MCF 10A (cell line): Measurements from ENCODE around the gene CCDC134. TPM values are rescaled to one million over a fixed set of nuclear protein-coding genes. Genes with fewer than 3 reads are reported as not detected.

Source experiments
- BruUV-seq: library from RNA; stranded (reverse); fragments of 400-500 nt; replicated peaks from 2 replicates; lab custom pipeline; 2021; lab: Mats Ljungman, UMichigan
- CTCF ChIA-PET: fragments of 300-600 bp; sonication (Branson Sonifier 250); formaldehyde crosslinking; extraction: SDS; loops from one replicate; lab custom pipeline; 2021; ENCODE audit warnings: antibody characterized with exemption, inconsistent platforms; lab: Yijun Ruan, JAX
- POLR2A ChIA-PET: fragments of 300-600, 350-650 bp; sonication (Branson Sonifier 250); formaldehyde crosslinking; extraction: SDS; loops from one replicate; lab custom pipeline; 2020; ENCODE audit warnings: antibody characterized with exemption, inconsistent platforms; lab: Yijun Ruan, JAX
- DNase-seq: peaks from one replicate; pipeline ENCODE4 v3.0.0-alpha.2; 2018; ENCODE audit not compliant: unreplicated experiment
- H3K27ac Mint-ChIP-seq: one replicate; pipeline ENCODE4 v1.8.0; 2022; ENCODE audit warnings: mild to moderate bottlenecking, low read depth, mixed read lengths; ENCODE audit not compliant: unreplicated experiment
- H3K27me3 Mint-ChIP-seq: one replicate; pipeline ENCODE4 v1.8.0; 2022; ENCODE audit warnings: mixed read lengths; ENCODE audit not compliant: insufficient read depth, unreplicated experiment
- H3K36me3 Mint-ChIP-seq: one replicate; pipeline ENCODE4 v1.8.0; 2022; ENCODE audit warnings: mild to moderate bottlenecking, moderate library complexity, mixed read lengths; ENCODE audit not compliant: insufficient read depth, unreplicated experiment
- H3K4me1 Mint-ChIP-seq: one replicate; pipeline ENCODE4 v1.8.0; 2022; ENCODE audit warnings: mixed read lengths; ENCODE audit not compliant: insufficient read depth, unreplicated experiment
- H3K4me3 Mint-ChIP-seq: one replicate; pipeline ENCODE4 v1.8.0; 2022; ENCODE audit warnings: mild to moderate bottlenecking, moderate library complexity, mixed read lengths; ENCODE audit not compliant: unreplicated experiment
- H3K9me3 Mint-ChIP-seq: one replicate; pipeline ENCODE4 v1.8.0; 2022; ENCODE audit warnings: mixed read lengths; ENCODE audit not compliant: unreplicated experiment
- intact Hi-C: fragments of 100-400 bp; cut with micrococcal nuclease; formaldehyde crosslinking; loops from 2 replicates; pipeline ENCODE4 v1.14.1; 2022
- total RNA-seq: library from RNA; stranded (reverse); gene quantifications from 2 replicates; pipeline ENCODE4 v1.2.3, GENCODE V29; 2022
- TF ChIP-seq, protein P1 (sequence below): fragments of 200-600 bp; IDR thresholded peaks from one replicate; pipeline ENCODE4 v1.8.0; 2022; ENCODE audit warnings: antibody characterized with exemption, mild to moderate bottlenecking; ENCODE audit not compliant: unreplicated experiment

CCDC134 gene
- total RNA-seq, 1 experiment from 2014 or later: 4.0 TPM

DNA sequence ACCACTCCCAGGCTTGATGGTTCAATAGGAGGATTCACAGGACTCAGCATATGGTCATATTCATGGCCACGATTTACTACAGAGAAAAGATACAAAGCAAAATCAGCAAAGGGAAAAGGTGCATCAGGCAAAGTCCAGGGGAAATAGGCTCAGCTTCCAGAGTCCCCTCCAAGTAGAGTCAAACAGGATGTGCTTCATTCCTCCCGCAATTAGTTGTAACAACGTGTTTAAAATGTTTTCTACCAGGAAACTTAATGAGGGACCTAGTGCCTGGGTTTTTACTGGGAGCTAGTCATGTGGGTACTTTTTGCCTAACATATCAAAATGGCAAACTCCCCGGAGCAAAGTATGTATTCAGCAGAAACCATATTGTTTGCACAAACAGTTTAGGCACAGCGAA is 17.5 kb downstream of the CCDC134 start:
- intact Hi-C loops: no loop called here
- TF ChIP-seq, protein P1, sequence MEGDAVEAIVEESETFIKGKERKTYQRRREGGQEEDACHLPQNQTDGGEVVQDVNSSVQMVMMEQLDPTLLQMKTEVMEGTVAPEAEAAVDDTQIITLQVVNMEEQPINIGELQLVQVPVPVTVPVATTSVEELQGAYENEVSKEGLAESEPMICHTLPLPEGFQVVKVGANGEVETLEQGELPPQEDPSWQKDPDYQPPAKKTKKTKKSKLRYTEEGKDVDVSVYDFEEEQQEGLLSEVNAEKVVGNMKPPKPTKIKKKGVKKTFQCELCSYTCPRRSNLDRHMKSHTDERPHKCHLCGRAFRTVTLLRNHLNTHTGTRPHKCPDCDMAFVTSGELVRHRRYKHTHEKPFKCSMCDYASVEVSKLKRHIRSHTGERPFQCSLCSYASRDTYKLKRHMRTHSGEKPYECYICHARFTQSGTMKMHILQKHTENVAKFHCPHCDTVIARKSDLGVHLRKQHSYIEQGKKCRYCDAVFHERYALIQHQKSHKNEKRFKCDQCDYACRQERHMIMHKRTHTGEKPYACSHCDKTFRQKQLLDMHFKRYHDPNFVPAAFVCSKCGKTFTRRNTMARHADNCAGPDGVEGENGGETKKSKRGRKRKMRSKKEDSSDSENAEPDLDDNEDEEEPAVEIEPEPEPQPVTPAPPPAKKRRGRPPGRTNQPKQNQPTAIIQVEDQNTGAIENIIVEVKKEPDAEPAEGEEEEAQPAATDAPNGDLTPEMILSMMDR: no peak
- Mint-ChIP-seq H3K36me3 (no peaks in the 10 kb centered on the region), H3K27ac (no peak overlapping the region), H3K9me3 (no peaks in the 10 kb centered on the region), H3K4me1 (no peaks in the 10 kb centered on the region), H3K4me3 (no peak overlapping the region), H3K27me3 (no peaks in the 10 kb centered on the region)
- ChIA-PET CTCF (interaction anchor here (0.6 to 1.1 kb wide), 3 partner anchors 123 to 682 kb away, joined by 4 to 5 read pairs (median 4); no protein-coding TSS in a partner anchor), POLR2A (interaction anchor here (0.7 kb wide), 1 partner anchor 129 kb away, joined by 3 read pairs; the partner anchor contains the start of gene CENPM)
- BruUV-seq: no TSS peak
- no peak for DNase-seq

DNA sequence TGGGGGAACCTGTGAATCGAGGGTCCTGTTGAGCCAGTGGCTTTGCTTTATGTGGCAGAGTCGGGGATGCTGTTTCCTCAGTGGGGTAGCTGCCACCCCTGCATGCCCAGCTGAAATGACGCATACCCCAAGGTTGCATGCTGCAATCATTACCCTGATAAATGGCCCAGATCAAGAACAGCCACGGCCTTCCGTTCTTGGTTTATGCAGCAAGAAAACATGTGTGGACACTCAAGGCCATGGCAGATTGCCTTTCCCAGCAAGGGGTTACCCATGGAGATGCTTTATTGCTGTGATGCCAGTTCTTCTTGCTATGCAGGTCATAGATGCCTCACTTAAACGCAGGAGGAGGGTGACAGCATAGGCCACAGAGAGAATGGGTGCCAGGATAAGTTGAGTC is 18.1 kb downstream of the CCDC134 start:
- no TSS peak for BruUV-seq
- Mint-ChIP-seq H3K9me3 (no peaks in the 10 kb centered on the region), H3K4me1 (no peaks in the 10 kb centered on the region), H3K27me3 (no peaks in the 10 kb centered on the region), H3K4me3 (no peak overlapping the region), H3K27ac (no peak overlapping the region), H3K36me3 (no peaks in the 10 kb centered on the region)
- DNase-seq: no peak
- CTCF ChIA-PET: interaction anchor here (1.0 to 1.1 kb wide), 2 partner anchors 123 to 634 kb away, joined by 4 read pairs; no protein-coding TSS in a partner anchor
- intact Hi-C loops: no loop called here
- TF ChIP-seq, protein P1: no peak
- POLR2A ChIA-PET: interaction anchor here (0.6 kb wide), 1 partner anchor 534 kb away, joined by 6 read pairs; no protein-coding TSS in a partner anchor

DNA sequence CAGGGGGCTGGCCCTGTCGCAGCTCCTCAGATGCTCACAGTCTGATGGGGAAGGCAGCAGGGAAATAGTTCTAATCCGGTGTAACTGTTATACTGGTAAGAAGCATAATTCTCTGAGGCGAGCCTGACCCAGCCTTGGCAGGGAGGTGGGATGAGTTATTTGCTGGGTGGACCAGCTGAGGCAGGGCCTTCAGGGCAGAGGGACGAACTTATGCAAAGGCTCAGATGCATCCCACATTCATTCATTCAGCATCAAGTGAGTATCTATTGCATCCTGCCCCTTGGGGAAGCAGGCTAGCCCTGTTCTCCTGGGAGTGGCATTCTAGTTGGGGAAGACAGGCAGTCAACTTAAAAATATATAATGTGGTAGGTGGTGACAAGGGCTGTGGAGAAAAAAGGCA is 18.8 kb downstream of the CCDC134 start:
- ChIA-PET POLR2A (interaction anchor here (0.6 kb wide), 1 partner anchor 533 kb away, joined by 6 read pairs; no protein-coding TSS in a partner anchor), CTCF (interaction anchor here (0.6 to 1.1 kb wide), 3 partner anchors 98 to 348 kb away, joined by 3 to 5 read pairs (median 4); no protein-coding TSS in a partner anchor)
- intact Hi-C loops: no loop called here
- Mint-ChIP-seq H3K36me3 (no peaks in the 10 kb centered on the region), H3K27me3 (no peaks in the 10 kb centered on the region), H3K4me1 (no peaks in the 10 kb centered on the region), H3K9me3 (no peaks in the 10 kb centered on the region), H3K4me3 (no peak overlapping the region), H3K27ac (no peak overlapping the region)
- BruUV-seq: no TSS peak
- TF ChIP-seq, protein P1: no peak
- no peak for DNase-seq

DNA sequence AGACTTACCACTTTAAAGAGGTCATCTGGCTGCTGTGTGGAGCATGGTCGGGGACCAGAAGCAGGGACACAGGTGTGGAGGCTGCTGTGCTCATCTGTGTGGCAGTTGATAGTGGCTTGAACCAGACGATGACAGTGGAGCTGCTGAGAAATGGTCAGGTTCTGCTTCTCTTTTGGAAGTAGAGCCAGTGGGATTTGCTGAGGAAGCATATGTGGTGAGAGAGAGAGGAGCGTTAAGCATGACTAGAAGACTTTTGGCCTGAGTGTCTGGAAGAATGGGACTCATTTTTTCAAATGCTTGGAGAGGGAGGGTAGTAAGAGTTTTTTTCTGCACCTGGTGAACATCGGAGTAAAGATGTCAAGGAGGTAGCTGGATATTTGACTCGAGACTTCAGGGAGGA is 20.0 kb downstream of the CCDC134 start:
- Mint-ChIP-seq H3K27me3 (no peaks in the 10 kb centered on the region), H3K27ac (no peak overlapping the region), H3K9me3 (no peaks in the 10 kb centered on the region), H3K36me3 (no peaks in the 10 kb centered on the region), H3K4me3 (no peak overlapping the region), H3K4me1 (no peaks in the 10 kb centered on the region)
- no peak for DNase-seq
- no TSS peak for BruUV-seq
- TF ChIP-seq, protein P1: no peak
- CTCF ChIA-PET: interaction anchor here (0.6 to 3.8 kb wide), 3 partner anchors 120 to 651 kb away, joined by 3 to 24 read pairs (median 16); no protein-coding TSS in a partner anchor
- intact Hi-C loops: loop anchor here (5.0 kb wide), 2 partner anchors 37 to 292 kb away; no protein-coding TSS in a partner anchor
- POLR2A ChIA-PET: no interaction called here
